Measurements from ENCODE around the gene INTS1. TPM values are rescaled to one million over a fixed set of nuclear protein-coding genes. Genes with fewer than 3 reads are reported as not detected.

INTS1 gene, protein sequence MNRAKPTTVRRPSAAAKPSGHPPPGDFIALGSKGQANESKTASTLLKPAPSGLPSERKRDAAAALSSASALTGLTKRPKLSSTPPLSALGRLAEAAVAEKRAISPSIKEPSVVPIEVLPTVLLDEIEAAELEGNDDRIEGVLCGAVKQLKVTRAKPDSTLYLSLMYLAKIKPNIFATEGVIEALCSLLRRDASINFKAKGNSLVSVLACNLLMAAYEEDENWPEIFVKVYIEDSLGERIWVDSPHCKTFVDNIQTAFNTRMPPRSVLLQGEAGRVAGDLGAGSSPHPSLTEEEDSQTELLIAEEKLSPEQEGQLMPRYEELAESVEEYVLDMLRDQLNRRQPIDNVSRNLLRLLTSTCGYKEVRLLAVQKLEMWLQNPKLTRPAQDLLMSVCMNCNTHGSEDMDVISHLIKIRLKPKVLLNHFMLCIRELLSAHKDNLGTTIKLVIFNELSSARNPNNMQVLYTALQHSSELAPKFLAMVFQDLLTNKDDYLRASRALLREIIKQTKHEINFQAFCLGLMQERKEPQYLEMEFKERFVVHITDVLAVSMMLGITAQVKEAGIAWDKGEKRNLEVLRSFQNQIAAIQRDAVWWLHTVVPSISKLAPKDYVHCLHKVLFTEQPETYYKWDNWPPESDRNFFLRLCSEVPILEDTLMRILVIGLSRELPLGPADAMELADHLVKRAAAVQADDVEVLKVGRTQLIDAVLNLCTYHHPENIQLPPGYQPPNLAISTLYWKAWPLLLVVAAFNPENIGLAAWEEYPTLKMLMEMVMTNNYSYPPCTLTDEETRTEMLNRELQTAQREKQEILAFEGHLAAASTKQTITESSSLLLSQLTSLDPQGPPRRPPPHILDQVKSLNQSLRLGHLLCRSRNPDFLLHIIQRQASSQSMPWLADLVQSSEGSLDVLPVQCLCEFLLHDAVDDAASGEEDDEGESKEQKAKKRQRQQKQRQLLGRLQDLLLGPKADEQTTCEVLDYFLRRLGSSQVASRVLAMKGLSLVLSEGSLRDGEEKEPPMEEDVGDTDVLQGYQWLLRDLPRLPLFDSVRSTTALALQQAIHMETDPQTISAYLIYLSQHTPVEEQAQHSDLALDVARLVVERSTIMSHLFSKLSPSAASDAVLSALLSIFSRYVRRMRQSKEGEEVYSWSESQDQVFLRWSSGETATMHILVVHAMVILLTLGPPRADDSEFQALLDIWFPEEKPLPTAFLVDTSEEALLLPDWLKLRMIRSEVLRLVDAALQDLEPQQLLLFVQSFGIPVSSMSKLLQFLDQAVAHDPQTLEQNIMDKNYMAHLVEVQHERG (N-terminal part only)
- total RNA-seq = 100 to 1,000 TPM in 1 of 4 donors, 10 to 100 TPM in 3; 44.3 to 108 (median 78.8) TPM

GRCh38 chr7:1503816-1504775 is at the start of gene INTS1:
TSS of gene INTS1 (minus strand) at chr7:1504389. CDS start at chr7:1503960, 429 bp downstream.
- TF ChIP-seq POLR2A (IDR thresholded peaks at IDR 0.05) = peak; percentile 54 to 58
- TF ChIP-seq CTCF (IDR thresholded peaks at IDR 0.05 in 4 of 5, conservative IDR thresholded peaks at IDR 0.05 in 1 of 5) = peak in 4 of 5 experiments; percentile 95 to 99 (median 98)
- Histone ChIP-seq H3K4me1 (peaks cover 13 to 21% of the 10 kb centered on the region in 2 donors), H3K36me3 (peaks cover 0 to 31% of the 10 kb centered on the region in 2 donors), H3K4me3 (peak within 1 kb of the TSS; percentile 85 to 99 (median 92)), H3K27ac (peak within 1 kb of the TSS; percentile 48 to 91 (median 84)), H3K9me3 (no peaks in the 10 kb centered on the region), H3K27me3 (no peaks in the 10 kb centered on the region)
- intact Hi-C loops (cut with DNase I; ENCODE audit: low total_unique reads) (loop anchor here (1.0 to 5.0 kb wide), 4 partner anchors 26 to 66 kb away; partner anchors contain the start of genes MAFK, MICALL2, PSMG3 and TMEM184A), in situ Hi-C loops (cut with MboI; ENCODE audit: low sequenced_read_pairs in 4 of 4) (no loop called here)
- peak; percentile 92 to 93 for ATAC-seq
- DNase-seq = peak; percentile 88 to 90

DNA sequence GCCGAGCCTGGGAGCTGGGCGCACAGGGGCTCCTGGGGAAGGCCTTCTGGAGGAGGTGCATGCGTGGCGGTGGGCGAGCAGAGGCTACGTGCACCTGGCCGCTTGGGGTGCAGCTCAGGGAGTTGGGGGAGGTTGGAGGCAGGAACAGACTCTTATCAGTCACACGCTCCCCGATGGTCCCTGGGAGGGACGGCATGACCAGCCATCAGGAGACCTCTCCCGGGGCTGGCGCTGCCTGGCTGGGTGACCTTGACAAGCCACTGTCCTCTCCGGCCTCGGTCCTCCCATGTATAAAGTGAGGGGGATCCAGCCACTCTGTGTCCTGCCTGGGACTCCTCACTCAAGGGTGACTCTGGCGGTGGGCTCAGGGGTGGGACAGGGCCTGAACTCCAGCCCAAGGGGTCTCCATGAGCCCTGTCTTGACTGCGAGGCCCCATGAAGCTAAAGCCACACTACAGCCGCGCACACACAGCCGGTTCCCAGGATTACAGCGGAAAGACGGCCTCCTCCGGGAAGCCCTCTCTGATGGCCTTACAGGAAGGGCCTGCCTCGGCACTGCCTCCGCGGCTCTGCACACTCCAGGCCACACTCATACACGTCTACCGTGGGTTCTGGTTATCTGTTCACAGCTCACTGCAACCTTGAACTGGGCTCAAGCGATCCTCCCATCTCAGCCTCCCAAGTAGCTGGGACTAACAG is 49.5 kb upstream of the INTS1 start:
- no peak overlapping the region for H3K4me3 ChIP-seq
- no peak overlapping the region for H3K27ac ChIP-seq
- no peak for TF ChIP-seq CTCF (IDR thresholded peaks at IDR 0.05 in 4 of 5, conservative IDR thresholded peaks at IDR 0.05 in 1 of 5)
- TF ChIP-seq POLR2A (IDR thresholded peaks at IDR 0.05) = no peak
- peaks cover 12 to 15% of the 10 kb centered on the region in 2 donors for H3K4me1 ChIP-seq
- H3K9me3 ChIP-seq = no peaks in the 10 kb centered on the region
- in situ Hi-C loops (cut with MboI; ENCODE audit: low sequenced_read_pairs in 4 of 4) = no loop called here
- no peak for ATAC-seq
- H3K27me3 ChIP-seq = no peaks in the 10 kb centered on the region
- intact Hi-C loops (cut with DNase I; ENCODE audit: low total_unique reads) = no loop called here
- no peak for DNase-seq
- H3K36me3 ChIP-seq = no peaks in the 10 kb centered on the region

GRCh38 chr7:1552200-1552599 is 48.0 kb upstream of the INTS1 start:
- Histone ChIP-seq H3K4me1 (peaks cover 11 to 12% of the 10 kb centered on the region in 2 donors), H3K27me3 (no peaks in the 10 kb centered on the region), H3K36me3 (no peaks in the 10 kb centered on the region), H3K9me3 (no peaks in the 10 kb centered on the region), H3K27ac (no peak overlapping the region), H3K4me3 (no peak overlapping the region)
- DNase-seq (no peak), ATAC-seq (no peak)
- in situ Hi-C loops (cut with MboI; ENCODE audit: low sequenced_read_pairs in 4 of 4) = no loop called here
- no peak for TF ChIP-seq POLR2A (IDR thresholded peaks at IDR 0.05)
- TF ChIP-seq CTCF (IDR thresholded peaks at IDR 0.05 in 4 of 5, conservative IDR thresholded peaks at IDR 0.05 in 1 of 5) = no peak
- intact Hi-C loops (cut with DNase I; ENCODE audit: low total_unique reads) = no loop called here

Measured in gastrocnemius medialis (tissue), 4 donors.